ENCODE data around the gene COL23A1.

- TF ChIP-seq ZNF219 (CRISPR knock-in tag; IDR thresholded peaks at IDR 0.05; ENCODE audit: borderline replicate concordance) (no peak), CTCF (IDR thresholded peaks at IDR 0.05) (no peak), ZBTB21 (CRISPR knock-in tag; IDR thresholded peaks at IDR 0.05; ENCODE audit: borderline replicate concordance) (no peak), TEAD4 (CRISPR knock-in tag; IDR thresholded peaks at IDR 0.05) (no peak), ZNF121 (CRISPR knock-in tag; IDR thresholded peaks at IDR 0.05) (no peak), NR3C1 (CRISPR knock-in tag; conservative IDR thresholded peaks at IDR 0.05; ENCODE audit: low read depth) (no peak), NFYB (CRISPR knock-in tag; conservative IDR thresholded peaks at IDR 0.05; ENCODE audit: low read depth) (no peak), CBFB (CRISPR knock-in tag; IDR thresholded peaks at IDR 0.05; ENCODE audit: low read depth) (no peak), USF2 (CRISPR knock-in tag; IDR thresholded peaks at IDR 0.05) (no peak), FOXP1 (CRISPR knock-in tag; IDR thresholded peaks at IDR 0.05; ENCODE audit: borderline replicate concordance) (no peak), MAX (CRISPR knock-in tag; IDR thresholded peaks at IDR 0.05) (no peak), GABPB1 (CRISPR knock-in tag; IDR thresholded peaks at IDR 0.05) (no peak), ZNF281 (CRISPR knock-in tag; IDR thresholded peaks at IDR 0.05) (no peak), ATF3 (CRISPR knock-in tag; conservative IDR thresholded peaks at IDR 0.05) (no peak)
Observed at GRCh38 chr5:178314961-178315820, 275.0 kb downstream of the COL23A1 start.
